GM12878 (cell line): ENCODE measurements around the gene LMX1A. TPM values are rescaled to one million over a fixed set of nuclear protein-coding genes. Genes with fewer than 3 reads are reported as not detected.

Experiments used
- ATAC-seq: fragments of 200-7000 bp; cut with Tn5 transposase; 3 replicates; pipeline ENCODE4 v1.9.1; 2020; ENCODE audit warnings: mild to moderate bottlenecking, moderate library complexity
- BruUV-seq: library from RNA; stranded (reverse); fragments of 400-500 nt; replicated peaks from 2 replicates; lab custom pipeline; 2021; lab: Mats Ljungman, UMichigan
- CTCF ChIA-PET: fragments of 300-600 bp; sonication (Branson Sonifier 250); formaldehyde crosslinking; extraction: SDS; loops from one replicate; lab custom pipeline; 2021; ENCODE audit warnings: inconsistent platforms; lab: Yijun Ruan, JAX
- POLR2A ChIA-PET: fragments of 350-600 bp; formaldehyde crosslinking; extraction: SDS; loops from one replicate; lab custom pipeline; 2021; ENCODE audit warnings: inconsistent platforms; lab: Charles Lee
- RAD21 ChIA-PET: fragments of 300-600 bp; sonication (Branson Sonifier 250); formaldehyde crosslinking; loops from one replicate; lab custom pipeline; 2023; ENCODE audit warnings: antibody characterized with exemption; ENCODE audit not compliant: unreplicated experiment; lab: Charles Lee
- SMC1A ChIA-PET: fragments of 300-600 bp; sonication (Branson Sonifier 250); formaldehyde crosslinking; loops from one replicate; lab custom pipeline; 2023; ENCODE audit not compliant: unreplicated experiment, uncharacterized antibody; lab: Charles Lee
- DNase-seq: peaks from one replicate; pipeline ENCODE4 v3.0.0-alpha.2; 2011; ENCODE audit warnings: low read depth, low spot score
- FAIRE-seq: peaks from 3 replicates; lab custom pipeline; 2011; peaks lifted over from hg19 to GRCh38; lab: Jason Lieb, UNC
- H2AFZ ChIP-seq: 2 replicates; pipeline ENCODE4 v1.6.0; 2011; ENCODE audit warnings: low read depth, low read length, control low read depth; ENCODE audit not compliant: control insufficient read depth
- H3K27ac ChIP-seq: 2 replicates; pipeline ENCODE4 v1.5.1; 2011; ENCODE audit warnings: control low read depth; ENCODE audit not compliant: control insufficient read depth, insufficient read depth
- H3K27me3 ChIP-seq, 2 experiments: replicated peaks in 1 of 2; 2 replicates each; pipeline versions ENCODE4 v1.6.0 to v1.6.1; 2011; ENCODE audit warnings: low read length in 1 of 2; ENCODE audit not compliant: control insufficient read depth in 2 of 2, insufficient read depth in 2 of 2
- H3K36me3 ChIP-seq, 2 experiments: 2 replicates each; pipeline ENCODE4 v1.5.1; 2011; ENCODE audit warnings: low read length in 1 of 2; ENCODE audit not compliant: control insufficient read depth in 2 of 2, insufficient read depth in 2 of 2
- H3K4me1 ChIP-seq: 2 replicates; pipeline ENCODE4 v1.6.1; 2011; ENCODE audit warnings: mild to moderate bottlenecking, low read length, moderate library complexity, mixed read lengths; ENCODE audit not compliant: control insufficient read depth, insufficient read depth
- H3K4me2 ChIP-seq: 2 replicates; pipeline ENCODE4 v1.6.0; 2011; ENCODE audit warnings: control low read depth; ENCODE audit not compliant: control insufficient read depth, insufficient read depth
- H3K4me3 ChIP-seq: fragments of 200-600 bp; sonication (generic); 2 replicates; pipeline ENCODE4 v1.5.1; 2016
- H3K79me2 ChIP-seq: 2 replicates; pipeline ENCODE4 v1.6.0; 2011; ENCODE audit warnings: low read length; ENCODE audit not compliant: control insufficient read depth, insufficient read depth
- H3K9ac ChIP-seq: 2 replicates; pipeline ENCODE4 v1.8.0; 2011; ENCODE audit warnings: low read length, control low read depth, mixed read lengths; ENCODE audit not compliant: control insufficient read depth, insufficient read depth
- H3K9me3 ChIP-seq: replicated peaks from 3 replicates; pipeline ENCODE4 v1.5.1; 2011; ENCODE audit warnings: mild to moderate bottlenecking, low read length; ENCODE audit not compliant: control insufficient read depth, insufficient read depth
- H4K20me1 ChIP-seq: 2 replicates; pipeline ENCODE4 v1.6.0; 2011; ENCODE audit not compliant: control insufficient read depth, insufficient read depth
- DPF2 ChIP-seq: fragments of 450-650 bp; IDR thresholded peaks from 2 replicates; pipeline ENCODE4 v1.6.1; 2017; ENCODE audit warnings: mild to moderate bottlenecking
- ELK1 ChIP-seq: IDR thresholded peaks from 2 replicates; pipeline ENCODE4 v1.6.1; 2012; ENCODE audit warnings: low read depth, low read length, improper control_type of control experiment
- NBN ChIP-seq: fragments of 450-650 bp; IDR thresholded peaks from 2 replicates; pipeline ENCODE4 v1.6.1; 2016
- NFXL1 ChIP-seq: fragments of 450-650 bp; IDR thresholded peaks from 2 replicates; pipeline ENCODE4 v1.6.1; 2017; ENCODE audit warnings: antibody characterized with exemption, mild to moderate bottlenecking, borderline replicate concordance
- NFYB ChIP-seq: IDR thresholded peaks from 2 replicates; pipeline ENCODE4 v1.6.1; 2011; ENCODE audit warnings: low read depth, mild to moderate bottlenecking, low read length, improper control_type of control experiment, moderate library complexity; ENCODE audit not compliant: insufficient read depth
- RUNX3 ChIP-seq: IDR thresholded peaks from 2 replicates; pipeline ENCODE4 v1.6.1; 2012; ENCODE audit warnings: low read length, inconsistent platforms
- SIX5 ChIP-seq: IDR thresholded peaks from 2 replicates; pipeline ENCODE4 v1.6.1; 2011; ENCODE audit warnings: mild to moderate bottlenecking, low read depth, low read length, moderate library complexity; ENCODE audit not compliant: severe bottlenecking
- SMARCA5 ChIP-seq: fragments of 450-650 bp; IDR thresholded peaks from 2 replicates; pipeline ENCODE4 v1.6.1; 2017; ENCODE audit warnings: mild to moderate bottlenecking
- SRF ChIP-seq, 2 experiments: IDR thresholded peaks; 2 replicates each; pipeline ENCODE4 v1.6.1; 2011; ENCODE audit warnings: low read depth in 2 of 2, low read length in 2 of 2, mild to moderate bottlenecking in 1 of 2, moderate library complexity in 1 of 2
- SUPT20H ChIP-seq: IDR thresholded peaks from 2 replicates; pipeline ENCODE4 v1.6.1; 2011; ENCODE audit warnings: low read depth, mild to moderate bottlenecking, low read length, moderate library complexity, borderline replicate concordance; ENCODE audit not compliant: control insufficient read depth
- WGBS: methylation state at CpG from one replicate; pipeline ENCODE4 v1.1.6; 2016; ENCODE audit warnings: low lambda C conversion rate; ENCODE audit not compliant: insufficient replicate concordance, insufficient coverage; ENCODE audit errors: missing lambda C conversion rate; 5-methylcytosine and 5-hydroxymethylcytosine counted together
- in situ Hi-C: fragments of 300-500 bp; cut with MboI; formaldehyde crosslinking; loops from 9 replicates; pipeline ENCODE4 v1.14.3; 2018; ENCODE audit warnings: mixed read lengths
- intact Hi-C: fragments of 100-400 bp; cut with micrococcal nuclease; formaldehyde crosslinking; loops from one replicate; pipeline ENCODE4 v1.14.2; 2022; ENCODE audit not compliant: unreplicated experiment
- polyA plus RNA-seq, 11 experiments: library from polyadenylated mRNA; depleted of rRNA in 4 of 11; unstranded in 6 of 11; stranded (reverse) in 5 of 11; fragments of >200 nt; fragmentation: Nextera tagmentation in 4 of 11; fragmentation: Illumina TruSeq in 1 of 11; extraction: Ambion mirVana in 4 of 11; extraction: Trizol in 1 of 11; gene quantifications; 1 replicate in 1 of 11; 2 replicates in 10 of 11; pipeline versions ENCODE4 v1.2.1 to v1.2.3, GENCODE V29; 2011 to 2016; ENCODE audit warnings: inconsistent platforms in 2 of 11, missing spikeins in 2 of 11, low read depth in 1 of 11
- total RNA-seq, 4 experiments: library from RNA; depleted of rRNA in 3 of 4; stranded (reverse); fragments of >200 nt in 3 of 4; fragmentation: Illumina TruSeq in 1 of 4; extraction: Trizol in 1 of 4; gene quantifications; 2 replicates each; pipeline versions ENCODE4 v1.2.1 to v1.2.3, GENCODE V29; 2013 to 2021

The LMX1A gene
- total and polyA plus RNA-seq, 10 of the 15 experiments (the other 5 are each of a cell fraction or from before 2014, with no cell fraction given) = not detected

- no peaks in the 10 kb centered on the region for H4K20me1 ChIP-seq
- H3K27ac ChIP-seq = no peak overlapping the region
- TF ChIP-seq SIX5 (no peak), SMARCA5 (no peak), SUPT20H (no peak), DPF2 (no peak), NBN (no peak), RUNX3 (no peak), SRF (IDR thresholded peaks at IDR 0.05; ENCODE audit: low read depth in 2 of 2, low read length in 2 of 2) (no peak), NFYB (no peak), ELK1 (no peak), NFXL1 (no peak)
- H3K4me2 ChIP-seq = no peak overlapping the region
- RAD21 ChIA-PET = no interaction called here
- H3K27me3 ChIP-seq = no peaks in the 10 kb centered on the region
- no peaks in the 10 kb centered on the region for H3K9me3 ChIP-seq
- H3K4me3 ChIP-seq = no peak overlapping the region
- POLR2A ChIA-PET = no interaction called here
- ATAC-seq = no peak
- in situ Hi-C loops (no loop called here), intact Hi-C loops (no loop called here)
- H2AFZ ChIP-seq = no peak overlapping the region
- SMC1A ChIA-PET = no interaction called here
- H3K4me1 ChIP-seq = no peaks in the 10 kb centered on the region
- H3K9ac ChIP-seq = no peak overlapping the region
- no peak for FAIRE-seq
- DNase-seq = no peak
- CTCF ChIA-PET = no interaction called here
- WGBS = 20% methylated on average over 3 of the region's 3 CpGs
- no peaks in the 10 kb centered on the region for H3K79me2 ChIP-seq
- H3K36me3 ChIP-seq = no peaks in the 10 kb centered on the region
- BruUV-seq = no TSS peak
These were observed 28.4 kb downstream of the LMX1A start for GRCh38 chr1:165328136-165328535.
